GM13977 (cell line): ENCODE data around the gene AGAP1.

Experiments
- DNase-seq: peaks from one replicate; pipeline ENCODE4 v3.0.0; 2012; ENCODE audit warnings: low spot score
- CTCF ChIP-seq: IDR thresholded peaks from 2 replicates; pipeline ENCODE4 v1.5.1; 2012; ENCODE audit warnings: mild to moderate bottlenecking, control low read depth; ENCODE audit not compliant: insufficient read depth; ENCODE audit errors: extremely low read depth, missing control alignments
- in situ Hi-C: fragments of 300-500 bp; cut with MboI; formaldehyde crosslinking; loops from one replicate; pipeline ENCODE4 v1.12.0; 2022; ENCODE audit warnings: low sequenced_read_pairs, low pct_unique_long_range_greater_than_20kb, mixed read lengths, inconsistent platforms; ENCODE audit not compliant: unreplicated experiment

AGAP1 gene

GRCh38 chr2:235920216-235920865, 426.5 kb downstream of the AGAP1 start:
- no peak for TF ChIP-seq CTCF
- in situ Hi-C loops = no loop called here
- no peak for DNase-seq

GRCh38 chr2:235921508-235922191, 427.8 kb downstream of the AGAP1 start:
- no peak for DNase-seq
- in situ Hi-C loops = no loop called here
- no peak for TF ChIP-seq CTCF

- DNase-seq = no peak
- TF ChIP-seq CTCF = no peak
- in situ Hi-C loops = no loop called here
These were observed 429.0 kb downstream of the AGAP1 start for GRCh38 chr2:235922839-235923238.

- no peak for TF ChIP-seq CTCF
- in situ Hi-C loops = no loop called here
- DNase-seq = no peak
These were observed 430.2 kb downstream of the AGAP1 start for GRCh38 chr2:235923859-235924674.

GRCh38 chr2:235924675-235925063, 430.8 kb downstream of the AGAP1 start:
- no peak for TF ChIP-seq CTCF
- in situ Hi-C loops = no loop called here
- DNase-seq = no peak

- TF ChIP-seq CTCF = no peak
- DNase-seq = no peak
These were observed 431.5 kb downstream of the AGAP1 start for GRCh38 chr2:235925250-235925919.

More at GRCh38 chr2:235925250-235925919, 431.5 kb downstream of the AGAP1 start:
- in situ Hi-C loops = no loop called here
